NCI-H2196 treated with DMSO at 0.1 percent for 48 hours (cell line): ENCODE results near the gene CCDC68.

Experiments used
- DNase-seq: peaks from one replicate; lab custom pipeline; 2025; ENCODE audit not compliant: unreplicated experiment; lab: John Stamatoyannopoulos, UW

The CCDC68 gene

GRCh38 chr18:54923339-54923956, 35.8 kb downstream of the CCDC68 start:
- DNase-seq, result no peak

GRCh38 chr18:54919412-54919811, 39.8 kb downstream of the CCDC68 start:
- no peak for DNase-seq

DNA sequence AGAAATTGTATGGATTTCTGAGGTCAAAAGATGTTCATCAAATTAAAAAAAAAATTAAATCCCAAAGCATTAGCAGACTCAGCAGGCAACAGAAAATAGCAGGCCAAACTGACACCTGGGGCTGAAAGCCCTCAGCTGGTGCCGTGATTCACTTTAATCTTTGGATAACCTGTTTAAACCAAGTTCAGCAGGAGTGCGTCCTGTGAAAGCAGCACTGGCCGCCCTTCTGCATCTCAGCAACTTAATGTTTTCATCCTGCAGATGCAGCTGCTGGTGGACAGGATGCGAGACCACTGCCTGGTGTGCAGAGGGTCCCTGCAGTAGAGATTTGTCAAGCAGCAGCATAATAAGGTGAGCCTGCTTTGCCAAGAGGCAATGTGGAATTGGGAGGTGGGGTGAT, 41.2 kb downstream of the CCDC68 start:
- DNase-seq, result no peak

- no peak for DNase-seq
Measured at GRCh38 chr18:54916507-54916906, 42.8 kb downstream of the CCDC68 start.

- DNase-seq, result no peak
Measured at GRCh38 chr18:54914816-54915215, 44.4 kb downstream of the CCDC68 start.

DNA sequence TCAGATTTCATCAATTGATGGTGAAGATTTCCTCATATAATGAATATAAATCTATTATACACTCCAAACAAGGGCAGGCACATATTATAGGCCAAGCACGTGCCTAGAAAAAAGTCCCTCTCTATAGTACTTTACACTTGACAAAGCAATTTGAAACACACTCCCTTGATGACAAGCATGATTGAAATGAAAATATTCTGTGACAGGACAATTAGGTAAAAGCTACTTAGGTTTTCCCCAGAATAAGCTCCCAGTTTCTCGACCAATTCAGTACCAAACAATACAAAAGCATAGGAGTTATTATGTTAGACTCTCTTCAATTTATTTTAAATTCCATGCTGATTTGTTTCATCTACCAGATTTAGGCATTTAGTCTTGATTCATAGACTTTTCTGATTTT, 47.7 kb downstream of the CCDC68 start:
- DNase-seq, result no peak

DNA sequence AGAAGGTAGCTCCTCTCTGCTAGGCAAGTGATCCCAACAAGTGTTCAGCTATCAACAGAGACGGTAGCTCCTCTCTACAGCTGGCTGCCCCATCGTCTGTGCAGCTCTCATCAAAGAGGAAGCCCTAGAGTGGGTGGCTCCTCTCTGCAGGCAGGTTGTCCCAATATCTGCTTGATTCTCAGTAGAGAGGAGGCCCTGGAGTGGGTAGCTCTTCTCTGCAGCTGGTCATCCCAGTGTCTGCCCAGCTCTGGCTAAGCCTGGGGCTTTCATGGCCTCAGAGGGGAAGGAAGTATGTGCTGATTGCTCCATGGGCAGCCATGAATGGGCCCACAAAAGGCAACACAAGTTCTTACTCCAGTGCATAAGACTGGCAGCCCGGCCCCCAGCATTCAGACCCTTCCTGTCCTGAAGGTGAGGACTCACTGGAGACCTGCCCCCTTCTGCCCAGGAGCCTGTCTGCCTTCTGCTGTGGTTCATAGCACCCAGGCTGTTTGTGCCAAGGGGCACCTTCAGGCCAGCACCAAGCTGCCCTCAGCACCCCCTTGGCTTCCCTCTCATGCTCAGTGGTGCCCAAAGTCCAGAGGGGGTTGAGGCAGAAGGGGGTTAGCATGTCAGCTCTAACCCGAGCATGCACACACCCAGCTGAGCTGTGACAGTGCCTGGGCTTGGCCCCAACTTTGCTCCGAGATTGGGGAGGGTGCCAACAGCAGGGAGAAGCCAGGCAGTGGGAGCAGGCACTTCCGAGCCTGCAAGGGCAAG, 48.9 kb downstream of the CCDC68 start:
- no peak for DNase-seq

GRCh38 chr18:54909538-54909937, 49.7 kb downstream of the CCDC68 start:
- DNase-seq, result no peak

- DNase-seq, result no peak
Measured at GRCh38 chr18:54906331-54907185, 52.7 kb downstream of the CCDC68 start.

DNA sequence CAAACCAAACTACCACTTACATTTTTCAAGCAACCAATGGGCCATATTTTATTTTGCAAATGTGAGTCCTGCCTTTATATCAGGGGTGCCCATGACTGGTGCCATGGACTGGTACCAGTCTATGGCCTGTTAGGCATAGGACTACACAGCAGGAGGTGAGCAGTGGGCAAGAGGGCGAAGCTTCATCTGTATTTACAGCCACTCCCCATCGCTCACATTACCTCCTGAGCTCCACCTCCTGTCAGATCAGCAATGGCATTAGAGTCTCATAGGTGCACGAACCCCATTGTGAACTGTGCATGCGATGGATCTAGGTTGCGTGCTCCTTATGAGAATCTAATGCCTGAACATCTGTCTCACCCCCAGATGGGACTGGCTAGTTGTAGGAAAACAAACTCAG, 53.6 kb downstream of the CCDC68 start:
- DNase-seq, result no peak

DNA sequence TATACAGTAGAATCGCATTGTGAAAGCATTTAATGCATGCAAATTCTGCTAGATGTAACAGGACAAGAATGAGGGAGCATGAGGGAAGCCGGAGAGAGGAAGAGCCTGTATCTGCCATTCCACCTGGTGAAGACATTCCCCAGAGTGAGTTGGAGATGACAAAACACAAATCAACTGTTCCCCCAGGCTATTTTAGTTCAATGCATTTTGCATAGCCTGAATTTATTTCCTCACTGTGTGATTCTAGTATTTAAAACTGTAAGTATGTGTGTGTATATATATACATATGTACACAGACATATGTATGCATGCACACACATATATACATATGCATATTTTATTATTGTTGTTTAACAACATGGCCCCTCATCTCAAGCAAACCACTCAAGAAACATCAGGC, 54.7 kb downstream of the CCDC68 start:
- DNase-seq, result no peak

GRCh38 chr18:54900290-54900689, 59.0 kb downstream of the CCDC68 start:
- DNase-seq, result no peak

GRCh38 chr18:54899500-54899899, 59.8 kb downstream of the CCDC68 start:
- DNase-seq, result no peak

DNA sequence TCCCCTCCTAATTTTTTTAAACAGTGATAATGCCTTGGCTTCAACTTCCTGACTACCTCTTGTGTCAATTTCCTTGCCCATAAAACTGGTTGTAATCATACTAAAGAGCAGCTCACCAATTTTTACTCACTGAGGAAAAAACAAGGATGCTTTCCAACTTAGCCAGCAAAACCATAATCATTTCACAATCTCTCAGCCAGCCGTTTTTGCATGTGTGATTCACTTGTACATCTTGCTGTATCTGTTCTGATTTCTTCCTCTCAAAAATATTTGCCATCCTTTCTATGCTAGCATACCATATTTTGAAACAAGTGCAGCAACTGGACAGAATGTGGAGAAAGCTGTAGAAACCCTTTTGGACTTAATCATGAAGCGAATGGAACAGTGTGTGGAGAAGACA, 70.3 kb downstream of the CCDC68 start:
- no peak for DNase-seq

DNA sequence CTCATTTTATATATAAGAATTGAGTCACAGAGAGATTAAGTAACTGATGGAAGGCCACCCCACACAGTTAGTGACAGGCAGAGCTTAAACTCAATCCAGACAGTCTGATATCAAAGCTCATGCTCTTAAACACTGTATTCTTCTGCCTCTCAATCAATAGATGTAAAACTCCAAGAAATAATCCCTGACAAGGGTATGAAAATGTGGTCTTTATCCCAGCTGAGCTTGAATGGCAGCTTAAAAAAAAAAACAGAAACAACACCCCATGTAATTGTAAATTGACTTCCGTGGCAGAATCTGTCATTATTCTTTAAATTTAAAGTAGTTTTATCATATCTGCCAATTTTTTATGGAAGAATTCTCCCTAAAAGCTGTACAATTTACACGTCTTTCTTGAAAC, 70.9 kb downstream of the CCDC68 start:
- no peak for DNase-seq

GRCh38 chr18:54883816-54884604, 75.3 kb downstream of the CCDC68 start:
- no peak for DNase-seq

DNA sequence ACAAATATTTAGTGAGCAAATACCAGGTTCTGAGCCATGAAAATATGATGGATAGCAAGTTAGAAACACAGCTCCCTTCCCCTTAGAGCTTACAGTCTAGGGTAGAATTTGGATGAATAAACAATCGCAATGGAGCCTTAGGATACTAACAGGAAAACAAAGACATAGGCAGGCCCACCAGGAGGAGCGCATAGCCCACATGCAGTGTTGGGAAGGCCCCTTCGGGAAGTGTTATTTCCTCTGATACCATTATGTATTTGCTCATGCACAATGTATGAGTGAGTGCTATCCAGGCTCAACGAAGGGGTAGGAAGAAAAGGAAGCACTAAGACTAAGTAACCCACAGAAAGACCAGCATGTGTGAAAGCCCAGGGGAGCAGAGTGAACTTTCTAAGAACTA, 76.9 kb downstream of the CCDC68 start:
- no peak for DNase-seq

GRCh38 chr18:54881229-54881768, 78.0 kb downstream of the CCDC68 start:
- DNase-seq, result no peak

DNA sequence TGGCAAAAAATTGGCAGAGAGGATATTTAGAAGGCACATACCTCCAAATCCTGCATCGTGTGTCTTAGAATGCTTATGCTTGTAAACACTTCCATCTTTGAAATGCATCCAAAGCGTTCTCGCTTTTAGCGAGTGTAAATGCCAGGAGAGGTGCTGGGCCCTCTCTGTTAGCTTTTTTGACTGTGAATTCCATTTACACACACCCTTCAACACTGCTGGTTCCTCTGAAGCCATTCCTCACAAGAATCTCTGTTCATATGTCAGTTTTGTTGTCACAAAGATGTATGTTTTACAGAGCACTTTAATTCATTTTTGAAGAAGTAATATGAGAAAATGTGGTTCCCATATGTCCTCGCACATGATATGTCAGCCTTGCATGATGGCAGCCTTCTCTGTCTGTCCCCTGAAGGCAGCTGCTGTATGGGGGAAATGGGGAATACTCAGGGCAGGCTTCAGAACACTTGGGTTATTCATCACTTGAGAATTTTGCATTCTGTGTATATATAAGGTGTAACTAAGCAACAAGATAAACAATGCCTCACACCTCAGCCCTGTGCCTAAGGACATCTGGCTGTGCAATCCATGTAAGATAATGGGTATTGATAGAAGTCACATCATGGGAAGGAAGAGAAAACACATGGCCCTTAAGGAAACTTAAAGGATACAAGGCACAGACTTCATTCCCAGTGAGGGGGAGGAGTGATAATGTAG, 78.7 kb downstream of the CCDC68 start:
- no peak for DNase-seq

DNA sequence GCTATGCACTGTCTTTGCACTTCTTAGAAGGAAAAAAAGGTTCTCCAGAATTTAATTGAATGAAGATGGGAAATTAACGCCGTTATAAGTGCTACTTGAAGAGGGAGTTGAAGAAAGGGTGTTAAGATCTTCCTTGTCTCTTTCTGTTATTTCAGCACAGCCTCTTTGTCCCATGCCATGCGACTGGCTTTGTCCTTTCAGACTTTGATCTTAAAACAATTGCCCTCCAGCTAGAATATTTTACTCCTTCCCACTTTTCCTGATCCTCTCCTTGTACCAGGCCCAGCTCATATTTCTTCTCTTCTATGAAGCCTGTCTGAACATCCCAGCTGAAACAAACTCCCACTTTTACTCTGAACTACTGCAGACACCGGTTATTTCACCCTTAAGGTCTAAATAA, 79.6 kb downstream of the CCDC68 start:
- no peak for DNase-seq
